Measurements from ENCODE around the gene NR6A1.

The NR6A1 gene

DNA sequence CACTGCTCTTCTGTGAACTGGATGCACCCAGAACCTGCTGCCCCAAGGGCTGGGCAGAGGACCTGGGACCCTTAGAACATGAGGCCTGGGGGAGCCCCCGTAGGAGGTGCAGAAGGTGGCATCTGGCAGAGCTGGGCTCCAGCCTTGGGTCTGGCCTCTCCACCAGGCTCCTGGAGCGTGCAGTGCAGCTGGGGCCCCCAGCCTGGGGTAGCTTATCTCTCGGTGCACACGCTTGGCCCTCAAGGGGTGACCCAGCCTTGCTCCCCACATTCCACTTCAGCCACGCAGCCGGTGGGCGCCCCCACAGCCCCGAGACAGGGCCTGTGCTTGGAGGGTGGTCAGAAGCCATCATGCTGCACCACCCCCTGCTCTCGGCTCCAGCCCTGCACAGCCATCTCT lies 258.3 kb downstream of the NR6A1 start:
- DNase-seq: no peak
- TF ChIP-seq, protein P1, sequence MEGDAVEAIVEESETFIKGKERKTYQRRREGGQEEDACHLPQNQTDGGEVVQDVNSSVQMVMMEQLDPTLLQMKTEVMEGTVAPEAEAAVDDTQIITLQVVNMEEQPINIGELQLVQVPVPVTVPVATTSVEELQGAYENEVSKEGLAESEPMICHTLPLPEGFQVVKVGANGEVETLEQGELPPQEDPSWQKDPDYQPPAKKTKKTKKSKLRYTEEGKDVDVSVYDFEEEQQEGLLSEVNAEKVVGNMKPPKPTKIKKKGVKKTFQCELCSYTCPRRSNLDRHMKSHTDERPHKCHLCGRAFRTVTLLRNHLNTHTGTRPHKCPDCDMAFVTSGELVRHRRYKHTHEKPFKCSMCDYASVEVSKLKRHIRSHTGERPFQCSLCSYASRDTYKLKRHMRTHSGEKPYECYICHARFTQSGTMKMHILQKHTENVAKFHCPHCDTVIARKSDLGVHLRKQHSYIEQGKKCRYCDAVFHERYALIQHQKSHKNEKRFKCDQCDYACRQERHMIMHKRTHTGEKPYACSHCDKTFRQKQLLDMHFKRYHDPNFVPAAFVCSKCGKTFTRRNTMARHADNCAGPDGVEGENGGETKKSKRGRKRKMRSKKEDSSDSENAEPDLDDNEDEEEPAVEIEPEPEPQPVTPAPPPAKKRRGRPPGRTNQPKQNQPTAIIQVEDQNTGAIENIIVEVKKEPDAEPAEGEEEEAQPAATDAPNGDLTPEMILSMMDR (IDR thresholded peaks at IDR 0.05; ENCODE audit: low read depth, low read length, missing control alignments): no peak

DNA sequence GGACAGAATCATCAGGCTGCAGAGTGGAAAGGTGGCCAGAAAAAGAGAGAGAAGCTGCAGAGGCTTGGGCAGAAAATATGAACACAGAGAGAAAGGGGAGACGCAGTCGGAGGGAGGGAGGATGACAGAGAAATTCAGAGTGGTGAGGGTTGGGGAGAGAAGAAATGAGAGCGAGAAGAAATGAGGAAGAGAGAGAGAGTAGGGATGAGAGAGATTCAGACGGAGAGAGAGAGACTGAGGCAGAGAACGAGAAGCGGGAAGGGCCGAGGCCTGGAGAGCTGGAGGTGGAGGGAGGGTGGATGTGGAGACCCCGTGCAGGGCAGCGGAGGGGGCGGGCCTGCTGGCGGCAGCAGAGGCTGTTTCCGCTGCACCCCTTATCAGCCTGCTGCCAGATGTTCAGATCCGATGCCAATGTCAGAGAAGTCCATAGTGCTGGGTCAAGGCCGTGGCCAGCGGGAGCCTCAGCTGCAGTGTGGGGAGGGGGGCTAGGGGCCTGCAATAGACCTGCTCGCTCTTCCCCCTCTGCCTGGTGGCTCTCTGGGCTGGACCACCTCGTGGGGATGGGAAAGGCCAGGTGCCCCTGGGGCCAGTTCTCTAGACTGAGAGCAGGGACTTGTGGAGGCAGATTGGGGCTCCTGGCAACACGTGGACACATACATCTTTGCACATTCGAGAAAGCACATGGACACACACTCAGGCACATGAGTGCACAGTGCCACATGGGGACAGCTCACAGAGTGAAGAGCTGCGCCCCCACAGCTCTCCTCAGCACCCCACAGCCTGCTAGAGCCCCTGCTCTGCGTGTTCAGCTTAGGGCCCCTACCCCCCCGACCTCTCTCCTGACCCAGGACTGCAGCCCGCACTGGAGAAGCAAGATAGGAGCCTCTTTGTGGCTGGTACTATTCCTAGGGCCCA lies 259.0 kb downstream of the NR6A1 start:
- H3K36me3 ChIP-seq (replicated peaks): no peaks in the 10 kb centered on the region
- peaks cover 2% of the 10 kb centered on the region for H3K27me3 ChIP-seq (replicated peaks)
- no peak overlapping the region for H3K4me3 ChIP-seq (ENCODE audit: low read depth, low read length)
- in situ Hi-C loops (cut with HindIII; ENCODE audit: low pct_ligation_motif_present, low sequenced_read_pairs): no loop called here
- H3K27ac ChIP-seq: no peak overlapping the region
- TF ChIP-seq, protein P1 (IDR thresholded peaks at IDR 0.05; ENCODE audit: low read depth, low read length, missing control alignments): no peak
- DNase-seq: no peak

More for the DNA sequence above, 258.3 kb downstream of the NR6A1 start:
- Histone ChIP-seq H3K27me3 (replicated peaks) (peaks cover 2% of the 10 kb centered on the region), H3K36me3 (replicated peaks) (no peaks in the 10 kb centered on the region), H3K27ac (no peak overlapping the region), H3K4me3 (ENCODE audit: low read depth, low read length) (no peak overlapping the region)
- in situ Hi-C loops (cut with HindIII; ENCODE audit: low pct_ligation_motif_present, low sequenced_read_pairs): no loop called here

DNA sequence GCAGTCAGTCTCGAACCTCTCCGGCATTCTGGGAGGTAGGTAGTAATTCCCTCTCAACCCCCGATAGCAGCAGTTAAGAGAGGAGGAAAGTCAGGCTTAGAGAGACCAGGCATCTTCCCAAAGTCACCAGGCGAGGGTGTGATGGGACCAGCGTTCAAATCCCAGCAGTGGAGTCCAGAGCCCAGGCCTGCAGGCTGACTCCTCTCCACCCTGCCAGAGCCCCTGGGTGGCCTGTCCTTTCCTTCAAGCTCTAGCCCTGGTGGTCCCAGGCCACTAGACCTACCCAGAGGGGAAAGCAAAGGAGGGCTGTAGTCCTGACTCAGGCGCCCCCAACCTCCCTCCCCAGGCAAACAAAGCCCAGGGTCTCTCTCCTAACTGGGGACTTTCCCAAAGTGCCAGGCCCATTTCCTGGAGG lies 259.7 kb downstream of the NR6A1 start:
- in situ Hi-C loops (cut with HindIII; ENCODE audit: low pct_ligation_motif_present, low sequenced_read_pairs): no loop called here
- H3K4me3 ChIP-seq (ENCODE audit: low read depth, low read length): no peak overlapping the region
- no peak overlapping the region for H3K27ac ChIP-seq
- DNase-seq: no peak
- TF ChIP-seq, protein P1 (IDR thresholded peaks at IDR 0.05; ENCODE audit: low read depth, low read length, missing control alignments): peak; percentile 5
- H3K36me3 ChIP-seq (replicated peaks): no peaks in the 10 kb centered on the region
- peaks cover 2% of the 10 kb centered on the region for H3K27me3 ChIP-seq (replicated peaks)

DNA sequence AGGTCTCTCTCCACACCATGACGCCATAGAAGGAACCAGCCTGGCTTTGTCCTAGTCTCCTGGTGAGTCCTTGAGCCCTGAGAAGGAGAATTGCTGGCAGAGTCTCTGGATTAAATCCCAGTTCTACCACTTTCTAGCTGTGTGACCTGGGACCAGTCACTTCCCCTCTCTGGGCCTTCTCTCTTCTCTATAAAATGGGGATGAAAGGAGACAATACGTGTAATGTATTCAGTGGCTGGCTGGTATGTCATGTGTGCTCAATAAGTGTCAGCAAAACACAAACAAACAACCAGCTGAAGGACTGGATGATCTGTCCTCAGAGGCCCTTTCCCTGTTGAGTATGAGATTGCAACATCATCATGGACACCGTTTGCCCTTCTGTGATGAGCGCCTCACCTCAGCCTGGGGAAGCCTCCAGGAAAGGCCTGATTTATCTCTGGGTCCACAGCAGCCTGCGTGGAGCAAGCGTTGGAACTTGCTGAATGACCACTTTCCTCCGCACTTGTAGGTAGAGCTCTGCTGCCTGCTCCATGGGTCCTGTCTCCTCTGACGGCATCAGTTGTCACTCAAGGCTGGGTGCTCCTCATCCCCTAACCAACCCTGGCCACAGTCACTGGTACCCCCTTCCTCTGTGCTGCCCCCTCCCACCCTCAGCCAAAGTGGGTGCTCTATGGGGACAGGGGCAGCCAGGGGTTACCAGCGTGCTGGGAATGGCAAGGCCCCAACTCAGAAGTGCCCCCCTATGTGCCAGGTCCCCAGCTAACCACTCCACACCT lies 260.3 kb downstream of the NR6A1 start:
- peaks cover 6% of the 10 kb centered on the region for H3K27me3 ChIP-seq (replicated peaks)
- no peaks in the 10 kb centered on the region for H3K36me3 ChIP-seq (replicated peaks)
- H3K27ac ChIP-seq: no peak overlapping the region
- no peak for DNase-seq
- no peak overlapping the region for H3K4me3 ChIP-seq (ENCODE audit: low read depth, low read length)
- in situ Hi-C loops (cut with HindIII; ENCODE audit: low pct_ligation_motif_present, low sequenced_read_pairs): no loop called here
- TF ChIP-seq, protein P1 (IDR thresholded peaks at IDR 0.05; ENCODE audit: low read depth, low read length, missing control alignments): no peak

DNA sequence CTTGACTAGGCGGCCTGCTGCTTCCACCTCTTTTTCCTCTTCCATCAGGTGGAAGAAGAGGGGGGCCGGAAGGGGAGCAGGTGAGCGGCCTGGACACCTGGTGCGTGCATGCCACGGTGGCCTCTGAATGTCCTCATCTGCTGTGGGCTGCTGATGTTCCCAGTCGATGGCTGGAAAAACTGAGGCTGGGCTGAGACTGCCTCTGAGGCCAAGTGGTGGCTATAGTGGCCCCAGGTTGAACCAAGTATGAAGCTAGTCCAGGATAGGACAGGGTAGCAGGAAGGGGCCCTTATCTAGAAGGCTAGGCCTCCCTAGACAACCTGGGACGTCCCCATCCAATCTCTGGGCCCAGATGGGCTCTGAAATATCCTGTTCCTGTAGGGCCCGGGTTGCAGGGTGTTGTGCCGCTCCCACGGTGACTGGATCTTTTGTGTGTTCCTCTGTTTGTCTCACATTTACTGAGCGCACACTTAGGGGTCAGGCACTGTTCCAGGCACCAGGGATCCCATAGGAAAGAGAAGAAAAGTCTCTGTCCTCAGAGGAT lies 263.2 kb downstream of the NR6A1 start:
- DNase-seq: no peak
- in situ Hi-C loops (cut with HindIII; ENCODE audit: low pct_ligation_motif_present, low sequenced_read_pairs): no loop called here
- no peak overlapping the region for H3K27ac ChIP-seq
- H3K4me3 ChIP-seq (ENCODE audit: low read depth, low read length): no peak overlapping the region
- peaks cover 31% of the 10 kb centered on the region for H3K27me3 ChIP-seq (replicated peaks)
- no peaks in the 10 kb centered on the region for H3K36me3 ChIP-seq (replicated peaks)
- TF ChIP-seq, protein P1 (IDR thresholded peaks at IDR 0.05; ENCODE audit: low read depth, low read length, missing control alignments): no peak
